ENCODE data around the gene RASGEF1C.

Gene RASGEF1C

DNA sequence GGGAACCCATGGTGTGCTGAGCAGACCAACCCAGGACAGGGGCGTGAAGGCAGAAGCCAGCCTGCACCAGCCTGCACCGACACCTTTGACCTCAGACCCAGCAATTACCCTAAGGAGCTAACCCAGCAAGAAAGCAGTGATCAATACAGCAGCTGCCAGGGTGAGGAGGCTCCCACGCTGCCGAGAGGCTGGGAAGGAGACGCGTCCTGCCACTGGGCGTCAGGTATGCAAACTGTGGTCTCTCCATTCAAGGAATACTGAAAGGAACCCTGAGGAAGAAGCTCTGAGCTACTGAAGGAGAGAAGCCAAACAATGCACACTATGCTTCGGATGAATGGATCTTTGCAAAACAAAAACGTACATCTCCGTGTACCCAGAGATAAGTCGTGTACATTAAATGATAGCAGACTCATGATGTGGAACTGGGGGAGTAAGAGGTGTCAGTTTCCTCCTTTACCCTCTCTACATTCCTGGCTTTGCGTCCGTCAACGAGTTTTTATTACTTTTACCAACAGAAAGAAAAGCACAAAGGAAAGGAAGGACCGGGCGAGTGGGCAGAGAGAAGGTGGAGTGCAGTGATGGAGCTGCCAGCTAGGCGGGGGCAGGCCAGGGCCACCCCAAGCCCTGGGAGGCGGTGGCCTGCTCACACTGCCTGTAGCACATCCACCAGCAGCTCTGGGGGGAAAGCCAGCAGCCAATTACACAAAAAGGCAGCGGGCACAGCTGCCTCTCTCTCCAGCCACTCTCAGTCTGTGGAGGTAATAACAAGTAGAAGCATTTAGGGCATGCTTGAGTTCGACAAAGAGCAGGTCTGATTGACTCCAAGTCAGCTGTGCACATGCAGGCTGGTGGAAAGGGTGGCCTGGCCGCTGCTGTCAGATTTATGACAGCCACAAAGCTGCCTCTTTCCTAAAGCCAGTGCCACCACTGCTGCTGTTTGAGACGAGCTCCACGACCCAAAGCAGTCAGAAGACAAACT lies 29.3 kb downstream of the RASGEF1C start:
- DNase-seq, result no peak

DNA sequence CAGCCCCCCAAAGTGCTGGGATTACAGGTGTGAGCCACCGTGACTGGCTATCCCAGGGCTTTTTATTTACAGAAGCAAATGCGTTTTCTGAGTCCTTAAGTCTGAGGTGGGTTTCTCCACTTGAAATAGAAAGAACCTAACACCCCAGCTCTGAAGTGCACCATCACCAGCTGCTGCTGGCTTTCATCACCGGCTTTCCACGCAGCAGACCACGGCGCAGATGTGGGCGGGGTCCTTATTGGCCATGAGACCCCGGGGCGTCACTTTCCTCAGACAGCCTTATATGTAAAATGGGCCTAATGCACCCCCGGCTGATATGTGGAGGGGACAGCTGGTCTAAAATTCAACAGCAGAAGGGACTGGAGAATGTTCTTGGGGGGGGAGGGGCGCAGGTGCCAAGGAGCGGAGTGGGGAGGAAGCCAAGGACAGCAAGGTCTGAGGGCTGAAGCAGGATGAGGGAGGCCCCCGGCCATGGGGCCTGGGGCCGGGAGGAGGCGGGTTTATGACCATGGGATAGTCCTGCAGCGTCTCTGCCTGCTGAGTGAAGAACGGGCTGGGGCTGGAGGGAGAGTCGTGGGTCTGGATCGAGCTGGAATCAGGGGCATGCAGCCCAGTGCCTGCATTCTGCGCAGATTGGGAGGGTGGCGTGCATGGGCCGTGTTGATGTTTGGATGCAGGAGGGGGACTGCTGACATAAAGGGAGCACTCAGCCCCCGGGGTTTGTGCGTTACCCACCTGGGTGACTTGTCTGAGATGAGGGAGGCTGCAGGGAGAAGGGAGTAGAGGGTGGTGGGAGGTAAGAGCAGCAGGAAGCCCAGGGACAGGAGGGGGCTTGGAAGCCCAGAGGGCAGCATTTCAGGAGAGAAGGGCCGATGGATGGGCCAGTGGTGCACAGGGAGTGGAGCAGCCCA lies 30.2 kb downstream of the RASGEF1C start:
- no peak for DNase-seq

DNA sequence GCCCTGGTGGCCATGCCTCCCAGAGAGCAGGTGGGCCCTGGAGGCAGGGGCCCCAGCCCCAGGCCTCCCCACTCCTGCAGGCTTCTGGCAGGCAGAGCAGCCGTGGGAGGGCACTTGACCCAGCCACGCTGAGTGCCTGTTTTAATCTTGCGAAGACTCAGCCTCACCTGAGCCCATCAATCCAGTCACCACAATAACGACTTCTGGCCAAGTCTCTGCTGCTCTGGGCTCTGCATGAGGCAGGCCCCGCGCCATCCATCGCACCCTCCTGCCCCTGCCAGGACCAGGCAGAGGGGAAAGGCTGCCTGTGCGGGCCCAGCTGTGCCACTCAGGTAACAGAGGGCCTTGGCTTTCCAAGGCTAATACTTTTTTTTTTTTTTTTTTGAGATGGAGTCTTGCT lies 32.8 kb downstream of the RASGEF1C start:
- DNase-seq, result no peak

DNA sequence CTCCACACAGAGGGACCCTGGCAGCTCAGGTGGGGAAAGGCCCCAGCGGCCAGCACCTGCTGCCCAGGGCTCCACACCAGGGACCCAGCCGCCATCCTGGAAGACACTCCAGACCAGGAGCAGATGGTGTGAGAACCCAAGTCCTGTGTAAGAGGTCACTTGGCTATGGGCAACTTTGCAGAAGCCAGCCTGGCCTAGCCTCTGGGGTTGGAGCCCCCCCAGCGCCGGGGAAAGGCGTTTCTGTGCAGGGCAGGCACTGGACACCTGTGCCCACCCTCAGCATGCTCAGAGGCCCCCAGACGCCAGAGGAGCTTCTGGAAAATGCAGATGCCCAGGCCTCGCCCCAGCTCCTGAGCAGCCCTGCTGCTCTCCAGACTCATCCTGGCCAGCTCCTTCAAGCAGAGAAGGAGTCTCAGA lies 34.0 kb downstream of the RASGEF1C start:
- DNase-seq, result no peak

DNA sequence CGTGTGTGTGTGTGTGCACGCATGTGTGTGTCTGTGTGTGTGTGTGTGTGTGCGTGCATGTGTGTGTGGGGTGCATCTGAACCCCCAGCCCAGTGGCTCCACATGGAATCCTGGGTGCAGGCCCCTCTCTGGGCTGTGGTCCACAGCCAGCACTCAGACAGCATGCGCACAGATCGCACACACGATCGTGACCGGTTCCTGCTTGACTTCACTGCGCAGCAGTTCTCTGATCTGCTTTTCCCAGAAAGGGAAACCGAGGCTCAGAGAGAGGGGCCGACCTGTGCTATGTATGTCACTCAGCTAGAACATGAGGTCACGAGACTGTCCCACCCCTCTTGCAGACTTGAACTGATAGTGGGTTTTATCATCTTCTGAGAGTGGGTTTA lies 34.4 kb downstream of the RASGEF1C start:
- no peak for DNase-seq

DNA sequence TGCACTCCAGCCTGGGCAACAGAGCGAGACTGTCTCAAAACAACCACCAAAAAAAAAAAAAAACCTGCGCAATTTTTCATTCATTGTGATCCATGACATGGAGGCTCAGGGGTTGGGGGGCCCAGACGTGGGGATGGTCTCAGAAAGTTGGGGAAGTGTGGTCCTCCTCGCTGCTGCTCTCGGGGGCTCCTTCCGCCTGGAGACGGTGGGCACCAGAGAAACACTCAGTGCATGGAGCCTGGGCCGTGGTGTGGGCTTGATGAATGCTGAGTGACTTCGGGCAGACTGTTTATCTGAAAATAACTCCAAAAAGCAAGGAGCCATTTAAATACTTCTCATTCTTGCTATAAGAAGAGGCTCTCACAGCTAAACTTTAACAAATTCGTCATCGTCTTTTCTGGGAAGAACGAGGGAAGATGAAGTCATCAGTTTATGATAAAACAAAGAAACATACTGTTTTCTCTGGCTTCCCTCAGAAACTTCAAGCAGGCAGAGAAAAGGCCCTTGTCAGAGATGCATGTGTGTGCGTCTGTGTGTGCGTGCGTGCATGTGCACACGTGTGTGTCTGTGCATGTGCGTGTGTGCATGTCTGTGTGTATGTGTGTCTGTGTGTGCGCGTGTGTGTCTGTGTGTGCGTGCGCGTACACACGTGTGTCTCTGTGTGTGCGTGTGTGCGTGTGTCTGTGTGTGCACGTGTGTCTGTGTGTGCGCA lies 35.0 kb downstream of the RASGEF1C start:
- no peak for DNase-seq

DNA sequence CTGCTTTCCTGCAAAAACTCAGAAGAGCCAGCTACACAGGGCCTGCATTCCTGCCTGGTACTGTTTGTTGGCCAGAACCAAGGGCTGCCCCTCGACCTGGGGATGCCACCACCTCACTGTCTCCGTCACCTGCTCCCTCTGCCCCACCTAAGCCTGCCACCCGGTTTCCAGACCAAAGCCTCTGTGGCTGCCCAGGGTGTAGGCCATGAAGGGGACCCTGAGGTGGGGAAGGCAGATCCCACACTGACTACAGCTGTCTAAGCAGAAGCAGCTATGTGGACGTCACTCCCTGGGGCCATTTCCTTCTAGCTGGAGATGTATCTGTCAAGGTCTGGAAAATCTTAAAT lies 35.8 kb downstream of the RASGEF1C start:
- DNase-seq, result no peak

DNA sequence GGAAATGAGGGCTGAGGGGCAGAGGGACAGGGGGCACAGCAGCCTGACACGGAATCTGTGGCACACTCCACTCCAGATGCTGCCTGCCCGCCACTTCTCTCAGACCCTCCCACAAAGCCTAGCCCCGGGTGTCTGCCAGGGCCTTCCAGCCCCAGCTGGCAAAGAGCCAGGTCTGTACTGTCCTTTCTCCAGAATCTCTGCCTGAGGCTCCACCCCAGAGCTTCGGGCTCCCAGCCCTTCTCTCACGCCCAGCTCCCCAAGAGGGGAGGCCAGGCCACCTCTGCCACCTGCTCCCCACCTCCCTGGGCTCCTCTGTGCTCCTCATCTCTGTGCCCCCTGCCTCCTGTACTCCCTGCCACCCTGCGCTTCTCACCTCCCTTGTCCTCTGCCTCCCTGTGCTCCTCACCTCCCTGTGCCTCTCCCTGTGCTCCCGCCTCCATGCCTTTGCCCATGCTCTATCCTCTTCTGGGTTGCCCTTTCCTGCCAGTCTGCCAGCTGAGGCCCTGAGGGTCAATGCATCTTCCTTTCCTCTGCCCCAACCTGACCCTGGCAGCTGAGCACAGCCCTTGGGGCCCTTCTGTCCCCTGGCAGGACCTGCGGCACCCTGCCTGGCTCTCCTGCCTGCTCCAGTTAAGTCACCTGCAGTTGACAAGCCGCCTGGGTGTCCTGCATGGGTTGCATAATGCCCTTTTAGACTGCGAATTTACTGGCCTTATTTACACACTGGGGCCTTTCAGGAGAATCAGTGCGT lies 36.4 kb downstream of the RASGEF1C start:
- peak; percentile 21 for DNase-seq

DNA sequence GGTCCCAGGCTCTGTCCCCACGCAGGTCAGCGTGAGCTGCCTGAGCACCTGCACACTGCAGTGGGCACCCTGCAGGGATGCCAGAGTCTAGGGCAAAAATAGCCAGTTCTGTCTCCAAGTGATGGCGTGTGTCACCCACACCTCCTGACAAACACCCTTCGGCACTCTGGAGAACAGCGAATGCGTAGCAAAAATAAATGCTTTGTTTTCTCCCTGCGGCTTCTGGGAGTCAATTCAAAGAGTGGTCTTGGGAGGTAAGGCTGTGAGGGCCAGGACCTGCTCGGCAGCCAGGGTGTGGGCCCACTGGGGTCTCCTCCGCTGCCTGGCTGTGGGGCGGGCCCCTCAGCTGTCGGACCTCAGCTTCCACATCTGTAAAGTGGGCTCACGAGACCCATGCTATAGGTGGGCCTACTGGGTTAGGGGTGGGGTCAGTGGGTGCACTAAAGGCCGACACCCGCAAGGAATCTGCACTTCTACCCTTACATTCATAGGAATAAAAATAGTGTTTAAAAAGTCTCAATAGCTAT lies 37.4 kb downstream of the RASGEF1C start:
- DNase-seq, result no peak

DNA sequence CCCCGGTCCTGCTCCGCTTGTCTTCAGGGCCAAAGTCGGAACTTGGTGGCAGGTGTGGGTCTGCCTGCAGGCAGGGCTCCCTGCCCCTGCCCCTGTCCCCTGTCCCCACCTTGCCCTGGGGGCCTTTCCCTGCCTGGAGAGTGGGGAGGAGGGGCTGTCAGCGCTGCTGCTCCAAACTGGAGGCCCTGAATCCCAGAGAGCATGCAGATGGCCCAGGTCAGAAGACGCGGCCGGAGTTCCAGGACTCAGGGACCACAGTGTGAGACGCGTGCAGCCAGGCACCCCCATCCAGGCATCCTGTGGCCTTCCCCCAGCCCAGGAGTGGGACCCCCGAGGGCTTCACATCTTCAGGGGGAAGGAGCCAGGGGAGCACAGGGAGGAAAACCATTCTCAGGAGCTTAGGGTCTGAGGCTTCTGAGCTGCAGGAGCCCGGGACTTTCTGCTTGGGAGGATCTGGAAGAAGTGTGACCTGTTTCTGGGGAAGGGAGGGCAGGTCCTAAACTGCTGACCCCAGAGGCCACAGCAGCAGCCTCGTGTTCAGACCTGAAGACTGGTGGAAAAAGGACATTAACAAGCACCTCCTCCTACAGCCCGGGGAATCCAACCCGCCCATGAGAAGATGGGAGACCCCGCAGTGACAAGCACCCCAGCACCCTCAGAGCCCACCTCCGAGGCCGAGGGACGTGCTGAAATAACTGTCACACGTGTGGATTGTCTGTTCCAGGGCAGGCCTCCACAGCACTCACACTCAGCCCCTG lies 38.0 kb downstream of the RASGEF1C start:
- no peak for DNase-seq

DNA sequence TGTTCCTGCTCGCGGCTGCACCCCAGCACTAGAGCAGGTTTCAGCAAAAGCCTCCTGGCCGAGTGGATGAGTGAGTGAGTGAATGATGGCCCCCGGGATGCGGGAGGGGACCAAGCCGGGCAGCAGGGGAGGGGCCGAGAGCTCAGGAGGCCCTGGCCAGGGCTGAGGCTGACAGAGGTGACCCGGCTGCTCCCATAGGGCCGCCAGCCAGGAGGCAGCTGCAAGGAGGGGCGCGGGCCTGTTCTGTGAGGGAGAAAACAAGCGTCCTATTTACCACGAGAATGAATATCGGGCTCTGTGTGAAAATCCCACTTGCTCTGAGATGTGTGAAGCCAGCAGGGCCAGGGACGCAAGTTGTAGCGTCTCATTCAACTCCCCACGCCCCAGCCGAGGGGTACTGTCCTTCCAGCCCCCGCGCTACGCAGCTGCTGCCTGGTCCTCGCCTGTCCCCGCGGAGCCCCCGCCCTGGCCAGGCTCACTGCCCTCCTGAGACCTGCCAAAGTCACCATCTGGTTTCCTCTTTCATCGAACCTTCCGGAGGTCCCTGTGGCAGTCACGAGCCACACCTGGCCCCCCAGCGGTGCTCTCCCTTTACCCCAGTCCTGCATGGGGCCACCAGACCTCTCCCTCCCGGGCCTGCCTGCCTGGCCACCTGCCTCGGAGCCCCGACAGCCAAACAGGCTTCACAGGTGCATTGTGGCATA lies 38.8 kb downstream of the RASGEF1C start:
- no peak for DNase-seq

DNA sequence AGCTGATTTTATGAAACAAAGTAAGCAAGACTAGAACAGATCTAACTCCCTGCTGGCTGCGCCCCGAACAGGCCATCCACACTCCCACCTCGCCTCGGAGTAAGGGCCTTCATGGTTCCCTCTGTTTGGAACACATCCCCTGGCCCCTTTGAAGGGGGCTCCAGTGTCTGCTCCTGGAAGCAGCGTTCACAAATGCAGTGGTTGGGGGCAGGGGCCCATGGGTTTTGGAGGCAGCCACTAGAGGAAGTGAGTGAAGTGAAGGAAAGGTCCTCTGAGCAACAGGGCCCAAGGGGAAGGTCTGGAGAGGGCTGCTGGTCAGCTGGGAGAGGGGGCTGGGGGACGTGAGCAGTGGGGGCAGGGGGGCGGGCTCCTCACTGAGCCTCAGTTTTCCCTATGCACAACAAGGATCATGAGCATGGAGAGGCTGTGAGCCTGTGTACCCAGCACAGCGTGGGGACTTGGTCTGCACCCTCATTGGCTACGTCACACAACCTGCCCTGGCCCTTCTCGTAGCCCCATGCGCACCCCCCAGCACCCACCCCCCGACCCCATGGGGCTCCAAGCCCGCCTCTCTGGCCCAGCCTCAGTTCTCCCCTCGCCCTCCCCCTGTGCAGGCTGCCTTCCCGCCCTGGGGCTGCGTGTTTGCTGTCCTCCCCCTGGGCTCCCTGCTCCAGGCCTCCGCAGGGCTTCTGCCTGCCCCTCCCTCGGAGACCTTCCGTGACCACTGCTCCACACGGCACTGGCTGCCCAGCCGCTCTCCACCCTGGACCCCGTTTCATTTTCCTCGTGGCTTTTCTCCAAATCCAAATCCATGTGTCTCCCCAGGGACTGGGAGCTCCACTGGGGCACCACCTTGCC lies 39.5 kb downstream of the RASGEF1C start:
- DNase-seq, result no peak

DNA sequence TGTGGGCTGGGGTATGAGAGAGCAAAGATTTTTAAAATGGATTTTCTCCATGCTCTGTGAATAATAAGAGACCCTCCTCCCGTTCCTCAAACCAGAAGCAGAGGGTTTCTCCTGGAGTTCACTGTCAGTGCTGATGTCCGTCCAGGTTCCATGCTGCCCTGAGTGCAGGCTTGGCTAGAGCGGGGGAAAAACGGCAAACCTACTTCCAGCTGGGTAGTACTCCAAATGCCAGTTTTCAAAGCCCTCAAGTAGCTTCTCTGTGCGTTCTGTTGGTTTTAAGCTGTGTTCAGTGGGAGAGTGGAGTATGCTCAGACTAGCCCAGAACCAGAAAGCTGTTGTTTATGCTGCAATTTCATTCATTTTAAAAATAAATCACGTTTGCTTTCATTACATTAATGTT lies 40.3 kb downstream of the RASGEF1C start:
- no peak for DNase-seq

DNA sequence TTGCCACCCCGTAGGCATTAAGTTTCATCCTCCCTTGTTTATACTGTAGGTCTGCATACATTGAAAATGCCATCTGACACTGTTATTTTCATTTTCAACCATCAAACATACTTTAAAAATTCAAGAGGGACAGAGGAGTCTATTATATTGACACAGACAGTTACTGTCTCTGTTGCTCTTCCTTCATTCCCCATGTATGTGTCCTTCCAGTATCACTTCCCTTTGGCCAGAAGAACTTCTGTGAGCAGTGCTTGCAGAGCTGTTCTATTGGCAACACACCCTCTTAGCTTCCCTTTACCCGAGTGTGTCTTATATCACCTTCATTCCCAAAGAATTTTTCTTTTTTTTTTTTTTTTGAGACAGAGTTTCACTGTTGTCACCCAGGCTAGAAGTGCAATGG lies 42.8 kb downstream of the RASGEF1C start:
- DNase-seq, result no peak

DNA sequence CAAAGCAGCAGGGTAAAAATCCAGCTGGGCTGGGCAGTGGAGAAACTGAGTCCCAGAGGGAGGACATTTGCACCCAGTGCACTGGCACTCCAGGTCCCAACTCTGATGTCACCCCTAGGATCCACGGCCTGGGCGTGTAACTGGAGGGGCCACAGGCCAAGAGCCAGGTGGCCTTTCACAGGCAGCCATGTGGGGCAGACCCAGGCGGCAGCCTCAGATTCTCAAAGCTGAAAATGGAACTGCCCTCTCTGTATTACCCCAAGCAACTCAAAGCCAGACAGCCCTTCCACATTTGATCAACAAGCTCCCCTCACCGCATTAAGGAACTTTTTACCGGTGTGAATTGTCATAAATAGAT lies 46.7 kb downstream of the RASGEF1C start:
- no peak for DNase-seq

DNA sequence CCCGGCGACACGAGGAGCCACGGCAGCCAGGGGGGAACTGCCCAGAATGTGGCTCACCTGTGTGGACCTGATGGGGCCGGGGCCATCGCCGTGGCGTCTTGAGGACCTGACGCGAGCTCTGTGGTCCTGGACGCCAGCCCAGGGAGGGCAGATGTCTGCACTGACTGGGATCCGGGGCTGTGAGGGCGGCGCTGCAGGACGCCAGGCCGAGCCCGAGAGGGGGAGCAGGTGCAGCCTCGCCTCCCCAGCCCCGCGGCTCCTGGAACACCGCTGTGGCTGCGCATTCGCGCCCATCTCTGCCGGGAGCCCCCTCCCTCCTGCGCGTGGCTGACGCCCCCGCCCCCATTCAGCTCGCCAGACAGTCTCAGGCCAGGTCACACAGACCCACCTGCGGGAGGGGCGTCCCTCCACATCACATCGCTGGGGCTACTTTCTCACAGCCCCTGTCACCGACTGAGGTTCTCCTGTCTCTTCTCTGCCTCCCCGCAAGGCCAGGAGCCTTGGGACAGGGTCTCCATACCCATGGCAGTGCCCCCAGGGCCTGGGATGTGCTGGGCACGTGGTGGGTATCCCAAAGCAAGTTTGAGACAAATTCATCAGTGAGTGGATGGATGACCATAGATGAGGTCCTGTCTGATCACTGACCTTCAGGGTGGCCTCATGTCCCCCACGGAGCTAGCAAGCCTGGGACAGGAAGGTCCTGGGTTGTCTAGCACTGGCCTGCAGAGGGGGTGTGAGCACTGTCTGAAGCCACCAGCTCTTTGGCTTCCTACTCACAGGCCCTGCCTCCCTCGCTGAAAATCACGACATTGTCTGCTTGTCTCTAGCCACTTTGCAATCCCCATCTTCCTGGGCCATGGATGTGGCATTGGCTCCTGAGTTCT lies 47.3 kb downstream of the RASGEF1C start:
- DNase-seq, result peak; percentile 39

DNA sequence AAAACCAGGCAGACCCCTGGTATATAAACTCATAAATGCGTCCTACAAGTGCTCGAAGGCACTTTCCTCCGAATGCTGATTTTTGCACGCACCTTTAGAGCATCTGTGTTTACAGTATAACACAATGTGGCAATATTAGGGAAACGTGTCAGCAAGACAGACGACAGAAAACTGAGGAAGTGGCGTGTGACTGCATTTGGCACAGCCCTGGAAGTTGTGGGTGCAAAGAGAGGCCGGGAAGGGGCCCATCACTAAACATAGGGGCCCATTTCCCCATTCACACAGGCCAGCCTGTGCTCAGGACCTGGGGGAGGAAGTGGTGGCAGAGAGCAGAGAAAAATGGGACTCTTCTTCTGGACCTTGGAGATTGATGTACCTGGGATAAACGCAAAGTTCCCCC lies 48.2 kb downstream of the RASGEF1C start:
- no peak for DNase-seq

DNA sequence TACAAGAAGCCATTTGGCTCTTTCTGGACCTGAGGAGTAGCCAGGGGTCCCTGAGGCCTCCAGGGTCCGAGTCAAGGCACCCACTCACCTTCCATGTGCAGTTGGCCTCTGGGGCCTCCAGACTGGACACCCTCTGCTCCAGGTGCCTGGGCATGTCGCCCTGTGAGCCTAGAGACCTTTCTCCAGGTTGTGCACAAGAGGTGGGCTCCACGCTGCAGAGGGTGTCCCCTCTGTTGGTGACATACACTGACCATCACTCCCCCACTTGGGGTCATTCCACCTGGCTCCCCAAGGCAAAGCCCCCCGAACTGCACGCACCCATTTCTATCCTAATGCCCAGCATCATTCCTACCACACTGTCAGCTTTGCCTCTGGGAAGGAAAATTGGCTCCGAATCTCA lies 48.8 kb downstream of the RASGEF1C start:
- no peak for DNase-seq

DNA sequence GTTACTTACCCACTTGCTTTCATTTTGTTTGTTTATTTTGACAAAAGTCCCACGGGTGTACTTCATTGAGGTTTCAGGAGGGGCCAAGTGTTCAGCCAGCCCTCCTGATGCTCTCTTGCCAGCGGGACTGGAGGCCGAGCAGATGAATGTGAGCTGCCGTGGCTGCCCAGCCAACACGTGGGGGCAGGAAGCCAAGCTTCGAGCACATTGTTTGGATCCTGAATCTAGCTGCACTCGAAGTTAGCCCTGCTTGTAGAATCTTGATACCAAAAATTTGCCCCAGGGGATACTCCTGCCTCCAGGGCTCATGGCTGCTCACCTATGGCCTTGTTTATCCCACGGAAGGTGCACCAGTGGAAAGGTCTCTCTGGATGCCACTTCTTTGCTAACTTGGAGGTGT lies 49.3 kb downstream of the RASGEF1C start:
- DNase-seq, result no peak

Data from NCI-H1105 treated with DMSO at 0.1 percent for 48 hours (cell line).